Spinal cord (tissue), 10 donors: ENCODE measurements around the gene DISC1. TPM values are rescaled to one million over a fixed set of nuclear protein-coding genes. Genes with fewer than 3 reads are reported as not detected.
"Not testable (repeated sequence)": the region's sequence is repeated elsewhere in the genome, so short reads cannot be mapped to it uniquely, and the experiment has no call there.

Experiments used
- DNase-seq, 6 donors: peaks; one replicate each; pipeline versions ENCODE4 v3.0.0 to v3.0.0-alpha.2; 2013 to 2015; ENCODE audit warnings: low spot score in 6 of 6, low read depth in 4 of 6
- H3K27ac ChIP-seq: one replicate; pipeline ENCODE4 v1.5.1; 2013; ENCODE audit warnings: low read depth, low read length, control low read depth
- H3K27me3 ChIP-seq: one replicate; pipeline ENCODE4 v1.6.1; 2013; ENCODE audit warnings: low read length; ENCODE audit not compliant: control insufficient read depth, insufficient read depth
- H3K36me3 ChIP-seq: one replicate; pipeline ENCODE4 v1.6.1; 2013; ENCODE audit warnings: low read length; ENCODE audit not compliant: control insufficient read depth, insufficient read depth
- H3K4me1 ChIP-seq: one replicate; pipeline ENCODE4 v1.6.1; 2013; ENCODE audit warnings: low read length; ENCODE audit not compliant: control insufficient read depth, insufficient read depth
- H3K4me3 ChIP-seq: one replicate; pipeline ENCODE4 v1.5.1; 2013; ENCODE audit warnings: low read depth, low read length, control low read depth
- H3K9me3 ChIP-seq: one replicate; pipeline ENCODE4 v1.6.1; 2013; ENCODE audit warnings: low read length; ENCODE audit not compliant: control insufficient read depth, insufficient read depth
- WGBS: methylation state at CpG from one replicate; pipeline ENCODE4 v1.1.5; 2013; ENCODE audit warnings: missing lambda C conversion rate; ENCODE audit not compliant: insufficient coverage; 5-methylcytosine and 5-hydroxymethylcytosine counted together
- polyA plus RNA-seq, 2 donors: library from polyadenylated mRNA; unstranded; fragments of 120-200 nt; gene quantifications; one replicate each; pipeline ENCODE4 v1.2.1, GENCODE V29; 2013; ENCODE audit not compliant: insufficient read length in 2 of 2
- total RNA-seq, 2 donors: library from RNA; depleted of rRNA in 1 of 2; stranded (reverse); fragments of 120-200 nt in 1 of 2; fragments of >200 nt in 1 of 2; gene quantifications; one replicate each; pipeline versions ENCODE4 v1.2.3 to v1.2.4, GENCODE V29; 2013 to 2014
- donor health status: healthy.

The DISC1 gene
- total and polyA plus RNA-seq, 4 donors = 8.3 to 22.1 (median 13.7) TPM

- Histone ChIP-seq H3K4me1 (no peaks in the 10 kb centered on the region), H3K4me3 (no peak overlapping the region), H3K9me3 (no peaks in the 10 kb centered on the region), H3K27me3 (no peaks in the 10 kb centered on the region), H3K36me3 (no peaks in the 10 kb centered on the region), H3K27ac (no peak overlapping the region)
- DNase-seq = no peak
- 94% methylated on average over 2 of the region's 2 CpGs for WGBS
Measured at GRCh38 chr1:231616667-231617066, 9.9 kb upstream of the DISC1 start.

GRCh38 chr1:231618609-231619256 is 7.9 kb upstream of the DISC1 start:
- no peaks in the 10 kb centered on the region for H3K9me3 ChIP-seq
- 43% methylated on average over 3 of the region's 7 CpGs for WGBS
- no peaks in the 10 kb centered on the region for H3K4me1 ChIP-seq
- H3K27ac ChIP-seq = no peak overlapping the region
- no peaks in the 10 kb centered on the region for H3K27me3 ChIP-seq
- no peak overlapping the region for H3K4me3 ChIP-seq
- DNase-seq = no peak
- no peaks in the 10 kb centered on the region for H3K36me3 ChIP-seq

- Histone ChIP-seq H3K9me3 (no peaks in the 10 kb centered on the region), H3K27me3 (no peaks in the 10 kb centered on the region), H3K27ac (no peak overlapping the region), H3K4me3 (no peak overlapping the region), H3K36me3 (no peaks in the 10 kb centered on the region), H3K4me1 (no peaks in the 10 kb centered on the region)
- no peak for DNase-seq
Measured at GRCh38 chr1:231619257-231619634, 7.3 kb upstream of the DISC1 start.

GRCh38 chr1:231625042-231625441 is 1.5 kb upstream of the DISC1 start:
- not testable (repeated sequence) for H3K27me3 ChIP-seq, H3K36me3 ChIP-seq, H3K27ac ChIP-seq, DNase-seq, H3K4me3 ChIP-seq, H3K9me3 ChIP-seq
- H3K4me1 ChIP-seq = peaks cover 16% of the 10 kb centered on the region
- WGBS = 40% methylated on average over 1 of the region's 4 CpGs

- Histone ChIP-seq H3K27me3 (no peaks in the 10 kb centered on the region), H3K36me3 (no peaks in the 10 kb centered on the region), H3K27ac (peak overlapping the region; percentile 70), H3K4me1 (peaks cover 16% of the 10 kb centered on the region), H3K4me3 (peak overlapping the region; percentile 92), H3K9me3 (no peaks in the 10 kb centered on the region)
- 13% methylated on average over 6 of the region's 7 CpGs for WGBS
- DNase-seq = peak in 1 of 6 donors; percentile 37
Measured at GRCh38 chr1:231625975-231626534, 535 bp upstream of the DISC1 start.

GRCh38 chr1:231626951-231627614 is 493 bp downstream of the DISC1 start:
- peak overlapping the region; percentile 88 for H3K27ac ChIP-seq
- DNase-seq = peak in 2 of 6 donors; percentile 53 to 68
- under 1% methylated on average over 42 of the region's 49 CpGs for WGBS

GRCh38 chr1:231628207-231628876 is 1.8 kb downstream of the DISC1 start:
- H3K27me3 ChIP-seq = no peaks in the 10 kb centered on the region
- DNase-seq = peak in 1 of 6 donors; percentile 19
- WGBS = 48% methylated on average over 2 of the region's 5 CpGs

More at GRCh38 chr1:231626951-231627614, 493 bp downstream of the DISC1 start:
- Histone ChIP-seq H3K27me3 (no peaks in the 10 kb centered on the region), H3K9me3 (no peaks in the 10 kb centered on the region), H3K4me3 (peak overlapping the region; percentile 92), H3K36me3 (no peaks in the 10 kb centered on the region), H3K4me1 (peaks cover 16% of the 10 kb centered on the region)

GRCh38 chr1:231629132-231629531 is 2.5 kb downstream of the DISC1 start:
- WGBS = 62% methylated on average over 5 of the region's 6 CpGs
- Histone ChIP-seq H3K4me3 (no peak overlapping the region), H3K27ac (no peak overlapping the region), H3K27me3 (no peaks in the 10 kb centered on the region), H3K4me1 (peaks cover 16% of the 10 kb centered on the region), H3K36me3 (no peaks in the 10 kb centered on the region), H3K9me3 (no peaks in the 10 kb centered on the region)
- no peak for DNase-seq

More at GRCh38 chr1:231628207-231628876, 1.8 kb downstream of the DISC1 start:
- Histone ChIP-seq H3K36me3 (no peaks in the 10 kb centered on the region), H3K4me3 (peak overlapping the region; percentile 92), H3K9me3 (no peaks in the 10 kb centered on the region), H3K27ac (peak overlapping the region; percentile 88), H3K4me1 (peaks cover 16% of the 10 kb centered on the region)

- H3K36me3 ChIP-seq = no peaks in the 10 kb centered on the region
- peaks cover 14% of the 10 kb centered on the region for H3K4me1 ChIP-seq
- 83% methylated on average over 4 of the region's 10 CpGs for WGBS
- no peaks in the 10 kb centered on the region for H3K9me3 ChIP-seq
- no peak overlapping the region for H3K27ac ChIP-seq
- DNase-seq = no peak
- no peak overlapping the region for H3K4me3 ChIP-seq
- no peaks in the 10 kb centered on the region for H3K27me3 ChIP-seq
Measured at GRCh38 chr1:231630558-231631205, 4.1 kb downstream of the DISC1 start.
